ENCODE results near the gene GPR137B.

GPR137B gene

GRCh38 chr1:236133339-236133738, 9.0 kb upstream of the GPR137B start:
- TF ChIP-seq CTCF (IDR thresholded peaks at IDR 0.05): no peak
- no peaks in the 10 kb centered on the region for H3K79me2 ChIP-seq
- H2AFZ ChIP-seq: no peak overlapping the region
- H3K27me3 ChIP-seq (ENCODE audit: control insufficient read depth, insufficient read depth, low read length): no peaks in the 10 kb centered on the region
- no peak overlapping the region for H3K4me2 ChIP-seq (ENCODE audit: low read length)
- H3K4me3 ChIP-seq (ENCODE audit: low read depth, low read length): no peak overlapping the region
- no peak overlapping the region for H3K27ac ChIP-seq
- no peaks in the 10 kb centered on the region for H3K36me3 ChIP-seq (ENCODE audit: control insufficient read depth, insufficient read depth, low read length)
- H3K4me1 ChIP-seq: no peaks in the 10 kb centered on the region
- no peaks in the 10 kb centered on the region for H3K9me3 ChIP-seq (ENCODE audit: control insufficient read depth, low read length)
- H3K9ac ChIP-seq: no peak overlapping the region

GRCh38 chr1:236133802-236134201, 8.5 kb upstream of the GPR137B start:
- TF ChIP-seq CTCF (IDR thresholded peaks at IDR 0.05): no peak
- Histone ChIP-seq H3K4me3 (ENCODE audit: low read depth, low read length) (no peak overlapping the region), H3K4me1 (no peaks in the 10 kb centered on the region), H2AFZ (no peak overlapping the region), H3K79me2 (no peaks in the 10 kb centered on the region), H3K36me3 (ENCODE audit: control insufficient read depth, insufficient read depth, low read length) (no peaks in the 10 kb centered on the region), H3K9ac (no peak overlapping the region), H3K4me2 (ENCODE audit: low read length) (no peak overlapping the region), H3K27ac (no peak overlapping the region), H3K27me3 (ENCODE audit: control insufficient read depth, insufficient read depth, low read length) (no peaks in the 10 kb centered on the region), H3K9me3 (ENCODE audit: control insufficient read depth, low read length) (no peaks in the 10 kb centered on the region)

GRCh38 chr1:236137285-236137852, 5.0 kb upstream of the GPR137B start:
- Histone ChIP-seq H3K36me3 (ENCODE audit: control insufficient read depth, insufficient read depth, low read length) (no peaks in the 10 kb centered on the region), H3K79me2 (no peaks in the 10 kb centered on the region), H3K4me1 (no peaks in the 10 kb centered on the region), H3K9ac (no peak overlapping the region), H3K27me3 (ENCODE audit: control insufficient read depth, insufficient read depth, low read length) (no peaks in the 10 kb centered on the region), H3K4me2 (ENCODE audit: low read length) (no peak overlapping the region), H3K27ac (no peak overlapping the region), H3K4me3 (ENCODE audit: low read depth, low read length) (no peak overlapping the region), H3K9me3 (ENCODE audit: control insufficient read depth, low read length) (no peaks in the 10 kb centered on the region), H2AFZ (no peak overlapping the region)
- no peak for TF ChIP-seq CTCF (IDR thresholded peaks at IDR 0.05)

- H3K4me3 ChIP-seq (ENCODE audit: low read depth, low read length): no peak overlapping the region
- H2AFZ ChIP-seq: no peak overlapping the region
- no peaks in the 10 kb centered on the region for H3K79me2 ChIP-seq
- TF ChIP-seq CTCF (IDR thresholded peaks at IDR 0.05): no peak
- no peaks in the 10 kb centered on the region for H3K9me3 ChIP-seq (ENCODE audit: control insufficient read depth, low read length)
- no peaks in the 10 kb centered on the region for H3K36me3 ChIP-seq (ENCODE audit: control insufficient read depth, insufficient read depth, low read length)
- no peak overlapping the region for H3K27ac ChIP-seq
- no peak overlapping the region for H3K9ac ChIP-seq
- no peak overlapping the region for H3K4me2 ChIP-seq (ENCODE audit: low read length)
- H3K27me3 ChIP-seq (ENCODE audit: control insufficient read depth, insufficient read depth, low read length): no peaks in the 10 kb centered on the region
- H3K4me1 ChIP-seq: peaks cover 2% of the 10 kb centered on the region
Measured at GRCh38 chr1:236139495-236139894, 2.8 kb upstream of the GPR137B start.

GRCh38 chr1:236140705-236141446, 1.5 kb upstream of the GPR137B start:
- no peaks in the 10 kb centered on the region for H3K79me2 ChIP-seq
- peak overlapping the region; percentile 70 for H2AFZ ChIP-seq
- H3K27ac ChIP-seq: no peak overlapping the region
- H3K36me3 ChIP-seq (ENCODE audit: control insufficient read depth, insufficient read depth, low read length): no peaks in the 10 kb centered on the region
- peak overlapping the region; percentile 76 for H3K4me2 ChIP-seq (ENCODE audit: low read length)
- no peaks in the 10 kb centered on the region for H3K27me3 ChIP-seq (ENCODE audit: control insufficient read depth, insufficient read depth, low read length)
- no peaks in the 10 kb centered on the region for H3K9me3 ChIP-seq (ENCODE audit: control insufficient read depth, low read length)
- H3K4me1 ChIP-seq: peaks cover 2% of the 10 kb centered on the region
- no peak for TF ChIP-seq CTCF (IDR thresholded peaks at IDR 0.05)
- peak overlapping the region; percentile 58 for H3K4me3 ChIP-seq (ENCODE audit: low read depth, low read length)
- H3K9ac ChIP-seq: no peak overlapping the region
